Immature natural killer cell (primary cell): ENCODE results near the gene RASGRF2. TPM values are rescaled to one million over a fixed set of nuclear protein-coding genes. Genes with fewer than 3 reads are reported as not detected.

Experiments
- DNase-seq, 3 donors: peaks; one replicate each; pipeline ENCODE4 v3.0.0; 2022; ENCODE audit warnings: mixed read lengths in 1 of 3
- H3K27ac Mint-ChIP-seq, 6 donors: one replicate each; pipeline ENCODE4 v1.8.0; 2020; ENCODE audit warnings: mixed read lengths in 6 of 6, mild to moderate bottlenecking in 5 of 6, inconsistent platforms in 4 of 6, moderate library complexity in 3 of 6
- H3K27me3 Mint-ChIP-seq, 3 donors: one replicate each; pipeline ENCODE4 v1.8.0; 2020 to 2021; ENCODE audit warnings: low read depth in 3 of 3, mild to moderate bottlenecking in 3 of 3, mixed read lengths in 3 of 3, moderate library complexity in 3 of 3, inconsistent platforms in 1 of 3
- H3K36me3 Mint-ChIP-seq, 3 donors: one replicate each; pipeline ENCODE4 v1.8.0; 2020; ENCODE audit warnings: mixed read lengths in 3 of 3, inconsistent platforms in 2 of 3, mild to moderate bottlenecking in 2 of 3
- H3K4me1 Mint-ChIP-seq, 2 donors: one replicate each; pipeline ENCODE4 v1.8.0; 2020; ENCODE audit warnings: inconsistent platforms in 2 of 2, mild to moderate bottlenecking in 2 of 2, mixed read lengths in 2 of 2, moderate library complexity in 1 of 2
- H3K4me3 Mint-ChIP-seq, 5 donors: one replicate each; pipeline ENCODE4 v1.8.0; 2020; ENCODE audit warnings: mild to moderate bottlenecking in 5 of 5, mixed read lengths in 5 of 5, inconsistent platforms in 3 of 5, moderate library complexity in 3 of 5
- H3K9me3 Mint-ChIP-seq, 6 donors: one replicate each; pipeline ENCODE4 v1.8.0; 2020; ENCODE audit warnings: mild to moderate bottlenecking in 6 of 6, mixed read lengths in 6 of 6, inconsistent platforms in 4 of 6, moderate library complexity in 3 of 6
- polyA plus RNA-seq, 3 donors: library from polyadenylated mRNA; unstranded; fragments of 300-500 nt; fragmentation: Illumina TruSeq; gene quantifications; one replicate each; pipeline ENCODE4 v1.2.3, GENCODE V29; 2021

RASGRF2 gene
- polyA plus RNA-seq, 3 donors from 2014 or later: 0.17 to 3.8 (median 1.5) TPM

GRCh38 chr5:81202655-81203054, 242.5 kb downstream of the RASGRF2 start:
- Mint-ChIP-seq H3K9me3 (no peaks in the 10 kb centered on the region), H3K4me3 (no peak overlapping the region), H3K4me1 (no peaks in the 10 kb centered on the region), H3K27me3 (peaks cover 0 to 4% (median under 1%) of the 10 kb centered on the region in 3 donors), H3K27ac (no peak overlapping the region), H3K36me3 (no peaks in the 10 kb centered on the region)
- no peak for DNase-seq

- Mint-ChIP-seq H3K4me1 (no peaks in the 10 kb centered on the region), H3K36me3 (no peaks in the 10 kb centered on the region), H3K27ac (no peak overlapping the region), H3K4me3 (no peak overlapping the region), H3K27me3 (peaks cover 0 to 2% (median 0%) of the 10 kb centered on the region in 3 donors), H3K9me3 (no peaks in the 10 kb centered on the region)
- DNase-seq: no peak
Measured at GRCh38 chr5:81203729-81204128, 243.6 kb downstream of the RASGRF2 start.

GRCh38 chr5:81204205-81204604, 244.0 kb downstream of the RASGRF2 start:
- H3K4me1 Mint-ChIP-seq: no peaks in the 10 kb centered on the region
- no peaks in the 10 kb centered on the region for H3K36me3 Mint-ChIP-seq
- H3K27ac Mint-ChIP-seq: no peak overlapping the region

GRCh38 chr5:81205058-81205457, 244.9 kb downstream of the RASGRF2 start:
- no peaks in the 10 kb centered on the region for H3K36me3 Mint-ChIP-seq
- DNase-seq: no peak
- H3K9me3 Mint-ChIP-seq: no peaks in the 10 kb centered on the region
- peaks cover 0 to 2% (median 0%) of the 10 kb centered on the region in 3 donors for H3K27me3 Mint-ChIP-seq
- H3K4me1 Mint-ChIP-seq: no peaks in the 10 kb centered on the region
- H3K4me3 Mint-ChIP-seq: no peak overlapping the region
- H3K27ac Mint-ChIP-seq: no peak overlapping the region

More at GRCh38 chr5:81204205-81204604, 244.0 kb downstream of the RASGRF2 start:
- no peaks in the 10 kb centered on the region for H3K9me3 Mint-ChIP-seq
- no peak for DNase-seq
- H3K27me3 Mint-ChIP-seq: peaks cover 0 to 2% (median 0%) of the 10 kb centered on the region in 3 donors
- no peak overlapping the region for H3K4me3 Mint-ChIP-seq

GRCh38 chr5:81207009-81207408, 246.8 kb downstream of the RASGRF2 start:
- H3K27ac Mint-ChIP-seq: no peak overlapping the region
- H3K27me3 Mint-ChIP-seq: peaks cover 0 to 2% (median 0%) of the 10 kb centered on the region in 3 donors
- H3K9me3 Mint-ChIP-seq: no peaks in the 10 kb centered on the region
- no peak overlapping the region for H3K4me3 Mint-ChIP-seq
- H3K36me3 Mint-ChIP-seq: no peaks in the 10 kb centered on the region
- no peaks in the 10 kb centered on the region for H3K4me1 Mint-ChIP-seq
- no peak for DNase-seq

- no peaks in the 10 kb centered on the region for H3K36me3 Mint-ChIP-seq
- peaks cover 0 to 2% (median 0%) of the 10 kb centered on the region in 3 donors for H3K27me3 Mint-ChIP-seq
- H3K9me3 Mint-ChIP-seq: no peaks in the 10 kb centered on the region
- no peaks in the 10 kb centered on the region for H3K4me1 Mint-ChIP-seq
- no peak for DNase-seq
- H3K4me3 Mint-ChIP-seq: no peak overlapping the region
- no peak overlapping the region for H3K27ac Mint-ChIP-seq
Measured at GRCh38 chr5:81208904-81209303, 248.7 kb downstream of the RASGRF2 start.

- Mint-ChIP-seq H3K27ac (no peak overlapping the region), H3K36me3 (no peaks in the 10 kb centered on the region)
- no peak for DNase-seq
Measured at GRCh38 chr5:81209386-81209785, 249.2 kb downstream of the RASGRF2 start.

GRCh38 chr5:81209869-81210493, 249.8 kb downstream of the RASGRF2 start:
- Mint-ChIP-seq H3K27me3 (peaks cover 0 to 2% (median 0%) of the 10 kb centered on the region in 3 donors), H3K27ac (no peak overlapping the region), H3K4me3 (no peak overlapping the region), H3K9me3 (no peaks in the 10 kb centered on the region), H3K36me3 (no peaks in the 10 kb centered on the region), H3K4me1 (no peaks in the 10 kb centered on the region)
- no peak for DNase-seq

More at GRCh38 chr5:81209386-81209785, 249.2 kb downstream of the RASGRF2 start:
- Mint-ChIP-seq H3K27me3 (peaks cover 0 to 2% (median 0%) of the 10 kb centered on the region in 3 donors), H3K9me3 (no peaks in the 10 kb centered on the region), H3K4me1 (no peaks in the 10 kb centered on the region), H3K4me3 (no peak overlapping the region)

- no peak overlapping the region for H3K27ac Mint-ChIP-seq
- peaks cover 0 to 2% (median 2%) of the 10 kb centered on the region in 3 donors for H3K27me3 Mint-ChIP-seq
- DNase-seq: no peak
- H3K36me3 Mint-ChIP-seq: peaks cover 0 to 3% (median 0%) of the 10 kb centered on the region in 3 donors
- H3K4me3 Mint-ChIP-seq: no peak overlapping the region
- no peaks in the 10 kb centered on the region for H3K4me1 Mint-ChIP-seq
- H3K9me3 Mint-ChIP-seq: no peaks in the 10 kb centered on the region
Measured at GRCh38 chr5:81212211-81212751, 252.1 kb downstream of the RASGRF2 start.

- Mint-ChIP-seq H3K36me3 (peaks cover 0 to 3% (median 0%) of the 10 kb centered on the region in 3 donors), H3K4me3 (no peak overlapping the region), H3K9me3 (no peaks in the 10 kb centered on the region), H3K4me1 (no peaks in the 10 kb centered on the region), H3K27ac (no peak overlapping the region), H3K27me3 (peaks cover 0 to 2% (median 2%) of the 10 kb centered on the region in 3 donors)
- no peak for DNase-seq
Measured at GRCh38 chr5:81213070-81213469, 252.9 kb downstream of the RASGRF2 start.

- no peaks in the 10 kb centered on the region for H3K9me3 Mint-ChIP-seq
- no peak overlapping the region for H3K27ac Mint-ChIP-seq
- H3K4me3 Mint-ChIP-seq: no peak overlapping the region
- H3K4me1 Mint-ChIP-seq: no peaks in the 10 kb centered on the region
- peaks cover 0 to 3% (median 0%) of the 10 kb centered on the region in 3 donors for H3K36me3 Mint-ChIP-seq
- H3K27me3 Mint-ChIP-seq: peaks cover 0 to 2% (median 2%) of the 10 kb centered on the region in 3 donors
- no peak for DNase-seq
Measured at GRCh38 chr5:81214848-81215247, 254.7 kb downstream of the RASGRF2 start.

- no peak overlapping the region for H3K4me3 Mint-ChIP-seq
- peaks cover 0 to 3% (median 0%) of the 10 kb centered on the region in 3 donors for H3K36me3 Mint-ChIP-seq
- no peak for DNase-seq
- H3K9me3 Mint-ChIP-seq: no peaks in the 10 kb centered on the region
- H3K27ac Mint-ChIP-seq: no peak overlapping the region
- H3K27me3 Mint-ChIP-seq: peaks cover 0 to 7% (median 0%) of the 10 kb centered on the region in 3 donors
- no peaks in the 10 kb centered on the region for H3K4me1 Mint-ChIP-seq
Measured at GRCh38 chr5:81216152-81216551, 256.0 kb downstream of the RASGRF2 start.

GRCh38 chr5:81219389-81219788, 259.2 kb downstream of the RASGRF2 start:
- no peak overlapping the region for H3K4me3 Mint-ChIP-seq

GRCh38 chr5:81222285-81222684, 262.1 kb downstream of the RASGRF2 start:
- Mint-ChIP-seq H3K27me3 (peaks cover 2 to 5% (median 4%) of the 10 kb centered on the region in 3 donors), H3K27ac (no peak overlapping the region), H3K4me3 (no peak overlapping the region), H3K36me3 (no peaks in the 10 kb centered on the region), H3K9me3 (no peaks in the 10 kb centered on the region), H3K4me1 (no peaks in the 10 kb centered on the region)
- no peak for DNase-seq

More at GRCh38 chr5:81219389-81219788, 259.2 kb downstream of the RASGRF2 start:
- H3K9me3 Mint-ChIP-seq: no peaks in the 10 kb centered on the region
- no peaks in the 10 kb centered on the region for H3K4me1 Mint-ChIP-seq
- no peak for DNase-seq
- no peak overlapping the region for H3K27ac Mint-ChIP-seq
- H3K27me3 Mint-ChIP-seq: peaks cover 2 to 7% (median 4%) of the 10 kb centered on the region in 3 donors
- H3K36me3 Mint-ChIP-seq: peaks cover 0 to 3% (median 0%) of the 10 kb centered on the region in 3 donors
